Colonic mucosa (tissue), 4 donors: Measurements from ENCODE around the gene UFSP2. TPM values are rescaled to one million over a fixed set of nuclear protein-coding genes. Genes with fewer than 3 reads are reported as not detected.

ENCODE experiments used
- DNase-seq: peaks from one replicate; pipeline ENCODE4 v3.0.0-alpha.2; 2020
- H3K27ac ChIP-seq: fragments of 200-600 bp; one replicate; pipeline ENCODE4 v1.8.0; 2021
- H3K27me3 ChIP-seq: fragments of 200-600 bp; one replicate; pipeline ENCODE4 v1.8.0; 2021
- H3K36me3 ChIP-seq: fragments of 200-600 bp; one replicate; pipeline ENCODE4 v1.8.0; 2021
- H3K4me1 ChIP-seq: fragments of 200-600 bp; one replicate; pipeline ENCODE4 v1.8.0; 2021; ENCODE audit warnings: mild to moderate bottlenecking
- H3K4me3 ChIP-seq: fragments of 200-600 bp; one replicate; pipeline ENCODE4 v1.8.0; 2021
- H3K9ac ChIP-seq, 2 donors: one replicate each; pipeline ENCODE4 v1.7.0; 2013; ENCODE audit warnings: control low read depth in 2 of 2, low read depth in 2 of 2, low read length in 2 of 2
- H3K9me3 ChIP-seq: fragments of 200-600 bp; one replicate; pipeline ENCODE4 v1.8.0; 2021
- intact Hi-C: fragments of 100-400 bp; cut with DNase I; formaldehyde crosslinking; loops from one replicate; pipeline ENCODE4 v1.14.1; 2022
- total RNA-seq, 2 donors: library from RNA; stranded (reverse); fragmentation: NEBNext Ultra II Directional in 1 of 2; extraction: Animal tissue kit (Norgen Biotek cat#: 25700) in 1 of 2; gene quantifications; one replicate each; pipeline ENCODE4 v1.2.1, GENCODE V29; 2021
- TF ChIP-seq, protein P1 (sequence below): fragments of 200-600 bp; IDR thresholded peaks from one replicate; pipeline ENCODE4 v1.8.0; 2022; ENCODE audit warnings: antibody characterized with exemption, mild to moderate bottlenecking
- donor health status: healthy.
- donor health status: DM: no; HTN: no; CAD: no.
- donor health status: DM: no; HTN: no; CAD: no.

Gene UFSP2
- total RNA-seq, 2 donors from 2014 or later, result 22.0 to 23.5 TPM

DNA sequence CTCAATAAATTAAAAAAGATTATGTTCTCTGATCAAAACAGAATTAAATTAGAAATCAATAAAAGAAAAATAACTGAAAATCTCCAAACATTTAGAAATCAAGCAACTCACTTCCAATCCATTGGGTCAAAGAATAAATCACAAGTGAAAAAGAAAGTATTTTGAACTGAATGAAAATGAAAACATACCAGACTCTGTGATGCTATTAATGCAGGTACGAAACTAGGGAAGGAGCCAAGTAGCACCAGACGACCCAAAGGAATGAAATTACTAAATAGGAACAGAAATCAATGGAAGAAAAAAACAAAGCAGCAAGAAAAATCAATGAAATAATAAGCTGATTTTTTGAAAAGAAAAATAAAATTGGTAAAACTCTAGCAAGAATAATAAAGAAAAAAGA is 30.4 kb upstream of the UFSP2 start:
- no peaks in the 10 kb centered on the region for H3K27me3 ChIP-seq
- TF ChIP-seq, protein P1, sequence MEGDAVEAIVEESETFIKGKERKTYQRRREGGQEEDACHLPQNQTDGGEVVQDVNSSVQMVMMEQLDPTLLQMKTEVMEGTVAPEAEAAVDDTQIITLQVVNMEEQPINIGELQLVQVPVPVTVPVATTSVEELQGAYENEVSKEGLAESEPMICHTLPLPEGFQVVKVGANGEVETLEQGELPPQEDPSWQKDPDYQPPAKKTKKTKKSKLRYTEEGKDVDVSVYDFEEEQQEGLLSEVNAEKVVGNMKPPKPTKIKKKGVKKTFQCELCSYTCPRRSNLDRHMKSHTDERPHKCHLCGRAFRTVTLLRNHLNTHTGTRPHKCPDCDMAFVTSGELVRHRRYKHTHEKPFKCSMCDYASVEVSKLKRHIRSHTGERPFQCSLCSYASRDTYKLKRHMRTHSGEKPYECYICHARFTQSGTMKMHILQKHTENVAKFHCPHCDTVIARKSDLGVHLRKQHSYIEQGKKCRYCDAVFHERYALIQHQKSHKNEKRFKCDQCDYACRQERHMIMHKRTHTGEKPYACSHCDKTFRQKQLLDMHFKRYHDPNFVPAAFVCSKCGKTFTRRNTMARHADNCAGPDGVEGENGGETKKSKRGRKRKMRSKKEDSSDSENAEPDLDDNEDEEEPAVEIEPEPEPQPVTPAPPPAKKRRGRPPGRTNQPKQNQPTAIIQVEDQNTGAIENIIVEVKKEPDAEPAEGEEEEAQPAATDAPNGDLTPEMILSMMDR, result no peak
- intact Hi-C loops, result no loop called here
- no peak for DNase-seq
- no peaks in the 10 kb centered on the region for H3K9me3 ChIP-seq
- no peak overlapping the region for H3K9ac ChIP-seq
- no peak overlapping the region for H3K4me3 ChIP-seq
- H3K27ac ChIP-seq, result no peak overlapping the region
- no peaks in the 10 kb centered on the region for H3K4me1 ChIP-seq
- H3K36me3 ChIP-seq, result no peaks in the 10 kb centered on the region

DNA sequence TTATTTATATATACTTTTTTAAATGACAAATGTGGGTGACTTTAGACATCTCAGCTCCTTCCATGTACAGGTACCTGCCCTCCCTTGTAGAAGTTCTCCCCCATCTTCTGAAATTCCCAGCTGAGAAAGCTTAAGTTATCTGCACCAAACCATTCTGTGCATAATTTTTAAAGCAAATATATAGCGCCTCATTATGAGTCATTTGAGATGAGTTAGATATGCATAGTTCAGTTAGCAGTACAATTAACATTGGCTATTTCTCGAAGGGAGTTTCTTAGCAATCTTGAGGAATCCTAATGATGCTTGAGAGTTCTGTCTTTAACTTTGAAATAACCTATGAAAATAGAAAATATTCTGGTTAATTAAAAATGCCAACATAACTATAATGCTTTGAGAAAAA is 19.4 kb upstream of the UFSP2 start:
- no peaks in the 10 kb centered on the region for H3K4me1 ChIP-seq
- H3K27ac ChIP-seq, result no peak overlapping the region
- intact Hi-C loops, result no loop called here
- TF ChIP-seq, protein P1, result no peak
- no peak overlapping the region for H3K9ac ChIP-seq
- no peaks in the 10 kb centered on the region for H3K9me3 ChIP-seq
- H3K36me3 ChIP-seq, result no peaks in the 10 kb centered on the region
- no peak overlapping the region for H3K4me3 ChIP-seq
- no peak for DNase-seq
- no peaks in the 10 kb centered on the region for H3K27me3 ChIP-seq

DNA sequence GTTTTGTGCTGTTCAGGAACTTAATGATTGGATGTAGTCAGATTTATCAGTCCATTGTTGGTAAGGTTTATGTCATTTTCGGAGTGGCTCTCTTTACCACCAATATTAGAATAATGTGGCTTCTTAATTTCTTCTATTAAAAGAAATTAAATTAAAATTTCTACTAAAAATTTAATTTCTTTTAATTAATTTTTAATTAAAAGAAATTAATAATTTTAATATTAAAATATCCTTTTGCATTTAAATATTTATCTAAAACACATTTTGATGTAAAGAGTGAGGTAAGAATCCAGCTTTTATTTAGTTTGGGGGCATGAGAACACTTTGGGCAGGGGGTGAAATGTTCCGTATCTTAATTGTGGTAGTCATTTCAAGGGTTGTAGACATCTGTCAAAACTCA is 15.7 kb upstream of the UFSP2 start:
- no peaks in the 10 kb centered on the region for H3K36me3 ChIP-seq
- intact Hi-C loops, result no loop called here
- DNase-seq, result no peak
- H3K4me3 ChIP-seq, result no peak overlapping the region
- no peaks in the 10 kb centered on the region for H3K27me3 ChIP-seq
- H3K4me1 ChIP-seq, result no peaks in the 10 kb centered on the region
- no peak overlapping the region for H3K9ac ChIP-seq
- H3K9me3 ChIP-seq, result no peaks in the 10 kb centered on the region
- TF ChIP-seq, protein P1, result no peak
- H3K27ac ChIP-seq, result no peak overlapping the region

DNA sequence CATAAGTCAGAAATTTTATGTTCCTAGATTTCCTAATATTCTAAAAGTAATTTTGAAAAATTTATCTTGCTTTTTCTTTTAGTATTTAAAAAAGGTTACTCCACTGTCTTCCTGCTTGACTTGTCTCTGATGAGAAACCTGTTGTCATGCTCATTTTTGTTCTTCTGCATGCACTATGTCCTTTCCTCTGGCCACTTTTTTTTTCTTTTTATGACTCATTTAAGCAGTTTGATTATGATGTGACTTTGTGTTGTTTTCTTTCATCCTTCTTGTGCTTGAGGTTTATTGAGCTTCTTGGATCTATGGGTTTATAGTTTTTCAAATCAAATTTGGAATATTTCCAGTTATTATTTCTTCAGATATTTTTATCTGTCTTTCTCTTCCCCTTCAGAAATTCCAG is 12.0 kb upstream of the UFSP2 start:
- TF ChIP-seq, protein P1, result no peak
- no peak overlapping the region for H3K9ac ChIP-seq
- H3K4me1 ChIP-seq, result no peaks in the 10 kb centered on the region
- H3K9me3 ChIP-seq, result no peaks in the 10 kb centered on the region
- no peak for DNase-seq
- intact Hi-C loops, result no loop called here
- H3K27ac ChIP-seq, result no peak overlapping the region
- H3K4me3 ChIP-seq, result no peak overlapping the region
- no peaks in the 10 kb centered on the region for H3K27me3 ChIP-seq
- H3K36me3 ChIP-seq, result no peaks in the 10 kb centered on the region

DNA sequence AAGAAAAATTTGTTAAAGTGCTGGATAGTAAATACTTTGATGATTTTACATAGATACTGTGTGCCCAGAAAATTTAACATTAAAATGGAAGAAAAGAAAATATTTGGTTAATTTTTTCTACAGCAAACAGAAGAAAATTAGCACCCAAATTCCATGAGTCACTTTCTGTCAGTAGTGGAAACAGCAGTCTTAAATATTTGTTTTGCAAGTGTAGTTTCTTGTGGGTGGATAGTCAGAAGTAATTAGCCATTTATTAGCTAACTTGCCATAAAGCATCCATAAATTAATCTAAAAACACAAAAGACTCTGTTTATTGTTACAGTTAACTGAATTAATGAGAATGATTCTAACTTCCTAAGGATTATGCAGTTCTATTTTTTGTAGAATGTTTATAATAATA is 9.7 kb upstream of the UFSP2 start:
- TF ChIP-seq, protein P1, result no peak
- Histone ChIP-seq H3K27me3 (no peaks in the 10 kb centered on the region), H3K27ac (no peak overlapping the region), H3K9ac (no peak overlapping the region), H3K36me3 (no peaks in the 10 kb centered on the region), H3K4me1 (no peaks in the 10 kb centered on the region), H3K4me3 (no peak overlapping the region), H3K9me3 (no peaks in the 10 kb centered on the region)
- no peak for DNase-seq
- intact Hi-C loops, result no loop called here

DNA sequence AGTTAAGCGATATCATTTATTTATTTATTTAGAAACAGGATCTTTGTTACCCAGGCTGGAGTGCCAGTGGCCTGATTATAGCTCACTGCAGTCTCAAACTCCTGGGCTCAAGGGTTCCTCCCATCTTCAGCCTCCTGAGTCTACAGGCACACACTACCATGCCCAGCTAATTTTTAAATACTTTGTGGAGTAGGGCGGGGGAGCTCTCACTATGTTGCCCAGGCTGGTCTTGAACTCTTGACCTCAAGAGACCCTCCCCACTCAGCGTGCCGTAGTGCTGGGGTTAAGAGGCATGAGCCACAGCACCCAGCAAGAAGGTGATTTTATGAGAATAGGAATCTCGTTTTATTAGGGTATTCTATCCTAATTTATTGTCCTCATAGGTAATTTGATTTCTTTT is 3.9 kb upstream of the UFSP2 start:
- no peak for DNase-seq
- no peak overlapping the region for H3K9ac ChIP-seq
- H3K27me3 ChIP-seq, result no peaks in the 10 kb centered on the region
- H3K27ac ChIP-seq, result no peak overlapping the region
- no peaks in the 10 kb centered on the region for H3K36me3 ChIP-seq
- intact Hi-C loops, result loop anchor here (5.0 kb wide), 1 partner anchor 38 kb away; no protein-coding TSS in a partner anchor
- TF ChIP-seq, protein P1, result no peak
- H3K4me1 ChIP-seq, result no peaks in the 10 kb centered on the region
- no peak overlapping the region for H3K4me3 ChIP-seq
- H3K9me3 ChIP-seq, result no peaks in the 10 kb centered on the region
